HG02623 (cell line): Measurements from ENCODE around the gene SGTA.
"Not testable (repeated sequence)": the region's sequence is repeated elsewhere in the genome, so short reads cannot be mapped to it uniquely, and the experiment has no call there.

ENCODE experiments used
- ATAC-seq: cut with Tn5 transposase; IDR thresholded peaks from one replicate; pipeline ENCODE4 v1.9.1; 2021; ENCODE audit warnings: moderate library complexity; ENCODE audit not compliant: unreplicated experiment

Gene SGTA

GRCh38 chr19:2795827-2796658 is 13.0 kb upstream of the SGTA start:
- no peak for ATAC-seq

- no peak for ATAC-seq
These were observed 10.5 kb upstream of the SGTA start for GRCh38 chr19:2793577-2793976.

GRCh38 chr19:2793126-2793525 is 10.1 kb upstream of the SGTA start:
- ATAC-seq = no peak

GRCh38 chr19:2792666-2793065 is 9.6 kb upstream of the SGTA start:
- ATAC-seq = not testable (repeated sequence)

- ATAC-seq = no peak
These were observed 8.8 kb upstream of the SGTA start for GRCh38 chr19:2791876-2792275.

- no peak for ATAC-seq
These were observed 8.4 kb upstream of the SGTA start for GRCh38 chr19:2791440-2791839.

- ATAC-seq = no peak
These were observed 7.6 kb upstream of the SGTA start for GRCh38 chr19:2790557-2791271.

- ATAC-seq = no peak
These were observed 7.1 kb upstream of the SGTA start for GRCh38 chr19:2790194-2790556.

GRCh38 chr19:2788237-2788636 is 5.2 kb upstream of the SGTA start:
- ATAC-seq = no peak

GRCh38 chr19:2787115-2787514 is 4.0 kb upstream of the SGTA start:
- no peak for ATAC-seq

- peak; percentile 65 for ATAC-seq
These were observed 2.3 kb upstream of the SGTA start, which contains the start of gene THOP1 for GRCh38 chr19:2785244-2785997. Gene THOP1, plus strand, starts transcription at chr19:2785503. Its CDS starts 160 bp downstream, at chr19:2785663.

- ATAC-seq = no peak
These were observed 690 bp upstream of the SGTA start for GRCh38 chr19:2783781-2784145.

GRCh38 chr19:2782329-2782935 is 641 bp downstream of the SGTA start:
- ATAC-seq = no peak

GRCh38 chr19:2780284-2780683 is 2.8 kb downstream of the SGTA start:
- ATAC-seq = no peak

GRCh38 chr19:2779121-2779740 is 3.8 kb downstream of the SGTA start:
- no peak for ATAC-seq

- no peak for ATAC-seq
These were observed 5.0 kb downstream of the SGTA start for GRCh38 chr19:2777952-2778683.

- no peak for ATAC-seq
These were observed 7.3 kb downstream of the SGTA start for GRCh38 chr19:2775556-2776430.

- no peak for ATAC-seq
These were observed 8.0 kb downstream of the SGTA start for GRCh38 chr19:2774953-2775555.
